Transverse colon (tissue), 4 donors: Measurements from ENCODE around the gene NUP98. TPM values are rescaled to one million over a fixed set of nuclear protein-coding genes. Genes with fewer than 3 reads are reported as not detected.
A peak's percentile ranks its signal among the peaks of the same experiment; 100 is the strongest.

Experiments
- DNase-seq: peaks from one replicate; pipeline ENCODE4 v3.0.0-alpha.2; 2019
- H3K27ac ChIP-seq, 4 donors: fragments of 200-600 bp; sonication (generic); 2 replicates each; pipeline ENCODE4 v1.5.1; 2016 to 2018; ENCODE audit warnings: inconsistent platforms in 4 of 4
- H3K27me3 ChIP-seq: fragments of 200-600 bp; sonication (generic); 2 replicates; pipeline ENCODE4 v1.5.1; 2017; ENCODE audit warnings: inconsistent platforms
- H3K36me3 ChIP-seq, 4 donors: fragments of 200-600 bp; sonication (generic); 2 replicates each; pipeline ENCODE4 v1.5.1; 2017 to 2019; ENCODE audit warnings: inconsistent platforms in 4 of 4
- H3K4me1 ChIP-seq, 4 donors: fragments of 200-600 bp; sonication (generic); 2 replicates each; pipeline ENCODE4 v1.5.1; 2017 to 2020; ENCODE audit warnings: inconsistent platforms in 4 of 4
- H3K4me3 ChIP-seq, 4 donors: fragments of 200-600 bp; sonication (generic); 1 replicate in 1 of 4; 2 replicates in 3 of 4; pipeline versions ENCODE4 v1.5.1 to v1.6.1; 2017 to 2019; ENCODE audit warnings: inconsistent platforms in 4 of 4
- H3K9me3 ChIP-seq, 2 donors: fragments of 200-600 bp; sonication (generic); 2 replicates each; pipeline ENCODE4 v1.5.1; 2017 to 2019; ENCODE audit warnings: inconsistent platforms in 2 of 2
- CTCF ChIP-seq, 5 experiments: fragments of 200-600 bp in 3 of 5; fragments of 450-650 bp in 2 of 5; sonication (generic) in 3 of 5; IDR thresholded peaks; 1 replicate in 2 of 5; 2 replicates in 3 of 5; pipeline ENCODE4 v1.5.1; 2016 to 2017; ENCODE audit warnings: antibody characterized with exemption in 5 of 5, inconsistent platforms in 3 of 5, mild to moderate bottlenecking in 2 of 5, moderate library complexity in 1 of 5
- EP300 ChIP-seq: sonication (generic); formaldehyde crosslinking; IDR thresholded peaks from one replicate; pipeline ENCODE4 v1.6.1; 2017; ENCODE audit warnings: antibody characterized with exemption, low read depth
- POLR2A ChIP-seq: fragments of 450-650 bp; IDR thresholded peaks from one replicate; pipeline ENCODE4 v1.6.1; 2016; ENCODE audit warnings: antibody characterized with exemption, mild to moderate bottlenecking, moderate library complexity
- POLR2AphosphoS5 ChIP-seq, 3 donors: sonication (generic); formaldehyde crosslinking; IDR thresholded peaks; one replicate each; pipeline ENCODE4 v1.6.1; 2016; ENCODE audit warnings: antibody characterized with exemption in 3 of 3
- WGBS, 2 donors: methylation state at CpG; one replicate each; pipeline ENCODE4 v1.1.5; 2018; ENCODE audit warnings: low coverage in 1 of 2; 5-methylcytosine and 5-hydroxymethylcytosine counted together
- in situ Hi-C, 4 donors: fragments of 200-750 bp; cut with MboI; loops; one replicate each; pipeline versions ENCODE4 v1.15.0 to v1.15.1; 2017; ENCODE audit warnings: low sequenced_read_pairs in 3 of 4, low pct_ligation_motif_present in 1 of 4, low pct_unique_long_range_greater_than_20kb in 1 of 4
- intact Hi-C: fragments of 100-400 bp; cut with DNase I; formaldehyde crosslinking; loops from one replicate; pipeline ENCODE4 v1.15.1; 2023; ENCODE audit warnings: low total_unique reads
- total RNA-seq, 4 donors: library from RNA; depleted of rRNA; stranded (reverse); fragments of >200 nt; gene quantifications; one replicate each; pipeline ENCODE4 v1.1.0, GENCODE V29; 2016

The NUP98 gene
- total RNA-seq, 4 donors from 2014 or later = 37.0 to 103 (median 72.4) TPM

- 96% methylated on average over 3 of the region's 3 CpGs; no CpG with 5 or more reads in 1 of the 2 donors for WGBS, 2 donors
- no peak overlapping the region for H3K4me3 ChIP-seq
- no peaks in the 10 kb centered on the region for H3K9me3 ChIP-seq
- in situ Hi-C loops (no loop called here), intact Hi-C loops (no loop called here)
- H3K4me1 ChIP-seq = peaks cover 0 to 10% (median under 1%) of the 10 kb centered on the region in 4 donors
- DNase-seq = no peak
- peaks cover 0 to 12% (median 3%) of the 10 kb centered on the region in 4 donors for H3K36me3 ChIP-seq
- TF ChIP-seq POLR2AphosphoS5 (IDR thresholded peaks at IDR 0.05) (no peak), CTCF (IDR thresholded peaks at IDR 0.05) (no peak), EP300 (no peak), POLR2A (no peak)
- H3K27ac ChIP-seq = no peak overlapping the region
- no peaks in the 10 kb centered on the region for H3K27me3 ChIP-seq
Observed at GRCh38 chr11:3826721-3827120, 29.4 kb upstream of the NUP98 start.

- in situ Hi-C loops = no loop called here
- no peak for TF ChIP-seq EP300
- no peak for TF ChIP-seq CTCF (IDR thresholded peaks at IDR 0.05)
- no peak for TF ChIP-seq POLR2A
- TF ChIP-seq POLR2AphosphoS5 (IDR thresholded peaks at IDR 0.05) = no peak
- Histone ChIP-seq H3K27ac (no peak overlapping the region), H3K4me3 (no peak overlapping the region), H3K36me3 (peaks cover 0 to 12% (median 3%) of the 10 kb centered on the region in 4 donors), H3K27me3 (no peaks in the 10 kb centered on the region), H3K4me1 (no peaks in the 10 kb centered on the region), H3K9me3 (no peaks in the 10 kb centered on the region)
- intact Hi-C loops = no loop called here
- no peak for DNase-seq
- WGBS, 2 donors = 70 to 100% methylated on average over 1 to 8 of the region's 8 CpGs
Observed at GRCh38 chr11:3825473-3826154, 28.3 kb upstream of the NUP98 start.

GRCh38 chr11:3824714-3825472, 27.5 kb upstream of the NUP98 start:
- H3K9me3 ChIP-seq = no peaks in the 10 kb centered on the region
- 79% methylated on average over 18 of the region's 18 CpGs; no CpG with 5 or more reads in 1 of the 2 donors for WGBS, 2 donors
- H3K4me3 ChIP-seq = no peak overlapping the region
- H3K36me3 ChIP-seq = peaks cover 0 to 12% (median 3%) of the 10 kb centered on the region in 4 donors
- no peak overlapping the region for H3K27ac ChIP-seq
- no peaks in the 10 kb centered on the region for H3K27me3 ChIP-seq
- intact Hi-C loops (no loop called here), in situ Hi-C loops (no loop called here)
- DNase-seq = peak; percentile 74
- H3K4me1 ChIP-seq = no peaks in the 10 kb centered on the region
- TF ChIP-seq CTCF (IDR thresholded peaks at IDR 0.05) (peak; percentile 58 to 65 (median 62)), EP300 (no peak)

- DNase-seq = no peak
- intact Hi-C loops = no loop called here
- Histone ChIP-seq H3K27ac (no peak overlapping the region), H3K27me3 (no peaks in the 10 kb centered on the region), H3K4me3 (no peak overlapping the region), H3K36me3 (peaks cover 0 to 12% (median 3%) of the 10 kb centered on the region in 4 donors), H3K9me3 (no peaks in the 10 kb centered on the region), H3K4me1 (no peaks in the 10 kb centered on the region)
- in situ Hi-C loops = no loop called here
- 93 to 100% methylated on average over 1 to 30 of the region's 30 CpGs for WGBS, 2 donors
- TF ChIP-seq POLR2A = no peak
- TF ChIP-seq POLR2AphosphoS5 (IDR thresholded peaks at IDR 0.05) = no peak
- no peak for TF ChIP-seq CTCF (IDR thresholded peaks at IDR 0.05)
- TF ChIP-seq EP300 = no peak
Observed at GRCh38 chr11:3823762-3824506, 26.6 kb upstream of the NUP98 start.
